PC-9 (cell line): ENCODE data around the gene C1QTNF12. TPM values are rescaled to one million over a fixed set of nuclear protein-coding genes. Genes with fewer than 3 reads are reported as not detected.
"Not testable (repeated sequence)": the region's sequence is repeated elsewhere in the genome, so short reads cannot be mapped to it uniquely, and the experiment has no call there.

Experiments
- BruUV-seq: library from RNA; stranded (reverse); fragments of 400-500 nt; replicated peaks from 2 replicates; lab custom pipeline; 2021; lab: Mats Ljungman, UMichigan
- CTCF ChIA-PET: fragments of 300-600 bp; sonication (Branson Sonifier 250); formaldehyde crosslinking; loops from one replicate; lab custom pipeline; 2022; ENCODE audit warnings: antibody characterized with exemption; lab: Charles Lee
- POLR2A ChIA-PET: fragments of 300-600 bp; sonication (Branson Sonifier 250); formaldehyde crosslinking; loops from one replicate; lab custom pipeline; 2022; ENCODE audit warnings: antibody characterized with exemption; ENCODE audit not compliant: unreplicated experiment; lab: Charles Lee
- DNase-seq, 2 experiments: peaks; one replicate each; pipeline versions ENCODE4 v3.0.0 to v3.0.0-alpha.2; 2015 to 2022; ENCODE audit warnings: mixed read lengths in 1 of 2
- H2AFZ ChIP-seq: fragments of 200-600 bp; sonication (generic); 2 replicates; pipeline ENCODE4 v1.8.1; 2017; ENCODE audit warnings: antibody characterized with exemption
- H3F3A ChIP-seq: fragments of 200-600 bp; sonication (generic); 2 replicates; pipeline ENCODE4 v1.8.1; 2017; ENCODE audit warnings: antibody characterized with exemption, mild to moderate bottlenecking, low read depth; ENCODE audit not compliant: insufficient read depth
- H3K27ac ChIP-seq: fragments of 200-600 bp; sonication (generic); 2 replicates; pipeline ENCODE4 v1.6.1; 2016; ENCODE audit warnings: mixed run types
- H3K27me3 ChIP-seq: fragments of 200-600 bp; sonication (generic); 2 replicates; pipeline ENCODE4 v1.6.1; 2016; ENCODE audit warnings: low read depth, mixed run types; ENCODE audit not compliant: insufficient read depth
- H3K36me3 ChIP-seq: fragments of 200-600 bp; sonication (generic); 2 replicates; pipeline ENCODE4 v1.6.1; 2016; ENCODE audit warnings: low read depth, mixed run types
- H3K4me1 ChIP-seq: fragments of 200-600 bp; sonication (generic); replicated peaks from 2 replicates; pipeline ENCODE4 v1.6.1; 2016; ENCODE audit warnings: mixed run types; ENCODE audit not compliant: insufficient read depth
- H3K4me2 ChIP-seq: fragments of 200-600 bp; sonication (generic); 2 replicates; pipeline ENCODE4 v1.6.1; 2017; ENCODE audit warnings: mixed run types
- H3K4me3 ChIP-seq: fragments of 200-600 bp; sonication (generic); 2 replicates; pipeline ENCODE4 v1.6.1; 2016; ENCODE audit warnings: mixed run types
- H3K79me2 ChIP-seq: fragments of 200-600 bp; sonication (generic); 2 replicates; pipeline ENCODE4 v1.6.1; 2017; ENCODE audit warnings: low read depth, mixed run types
- H3K9me2 ChIP-seq: fragments of 200-600 bp; sonication (generic); 2 replicates; pipeline ENCODE4 v1.8.1; 2017; ENCODE audit warnings: mild to moderate bottlenecking; ENCODE audit not compliant: insufficient read depth
- H3K9me3 ChIP-seq: fragments of 200-600 bp; sonication (generic); 2 replicates; pipeline ENCODE4 v1.8.1; 2016; ENCODE audit warnings: low read depth; ENCODE audit not compliant: insufficient read depth
- H4K20me1 ChIP-seq: fragments of 200-600 bp; sonication (generic); 2 replicates; pipeline ENCODE4 v1.8.1; 2017; ENCODE audit not compliant: insufficient read depth
- CTCF ChIP-seq: fragments of 200-600 bp; sonication (generic); conservative IDR thresholded peaks from 2 replicates; pipeline ENCODE4 v1.6.1; 2017; ENCODE audit warnings: mixed run types, antibody characterized with exemption, mild to moderate bottlenecking, moderate library complexity
- EZH2 ChIP-seq: fragments of 200-600 bp; sonication (generic); IDR thresholded peaks from 2 replicates; pipeline ENCODE4 v1.8.0; 2017; ENCODE audit warnings: antibody characterized with exemption, low read depth
- intact Hi-C: fragments of 100-400 bp; cut with micrococcal nuclease; formaldehyde crosslinking; loops from one replicate; pipeline ENCODE4 v1.10.0; 2022; ENCODE audit not compliant: unreplicated experiment
- total RNA-seq: library from RNA; stranded (reverse); gene quantifications from 2 replicates; pipeline ENCODE4 v1.2.3, GENCODE V29; 2021

C1QTNF12 gene
- total RNA-seq, 1 experiment from 2014 or later = 5.2 TPM

- CTCF ChIA-PET = no interaction called here
- no peak overlapping the region for H2AFZ ChIP-seq
- H3K4me1 ChIP-seq = no peaks in the 10 kb centered on the region
- H3K9me3 ChIP-seq = no peaks in the 10 kb centered on the region
- no peaks in the 10 kb centered on the region for H3K79me2 ChIP-seq
- no peaks in the 10 kb centered on the region for H3K36me3 ChIP-seq
- H3K4me3 ChIP-seq = no peak overlapping the region
- BruUV-seq = no TSS peak
- H3K4me2 ChIP-seq = no peak overlapping the region
- peaks cover 16% of the 10 kb centered on the region for H3F3A ChIP-seq
- H4K20me1 ChIP-seq = peaks cover 6% of the 10 kb centered on the region; the same call in 1 of the 2 replicates
- H3K27me3 ChIP-seq = no peaks in the 10 kb centered on the region
- no peak for DNase-seq
- no peak for TF ChIP-seq EZH2
- TF ChIP-seq CTCF = no peak
- intact Hi-C loops = no loop called here
- POLR2A ChIA-PET = no interaction called here
- H3K9me2 ChIP-seq = no peaks in the 10 kb centered on the region
- no peak overlapping the region for H3K27ac ChIP-seq
Observed at GRCh38 chr1:1253314-1253713, 6.8 kb upstream of the C1QTNF12 start.

GRCh38 chr1:1250786-1251284 is 4.3 kb upstream of the C1QTNF12 start:
- no peaks in the 10 kb centered on the region for H4K20me1 ChIP-seq
- H3K4me3 ChIP-seq = no peak overlapping the region
- no peaks in the 10 kb centered on the region for H3K9me2 ChIP-seq
- H3K79me2 ChIP-seq = no peaks in the 10 kb centered on the region
- no peak overlapping the region for H3K4me2 ChIP-seq
- peaks cover 12% of the 10 kb centered on the region; the same call in 1 of the 2 replicates for H3F3A ChIP-seq
- H3K27me3 ChIP-seq = no peaks in the 10 kb centered on the region
- no peaks in the 10 kb centered on the region for H3K9me3 ChIP-seq
- H3K4me1 ChIP-seq = no peaks in the 10 kb centered on the region
- H2AFZ ChIP-seq = no peak overlapping the region
- no TSS peak for BruUV-seq
- TF ChIP-seq CTCF (no peak), EZH2 (no peak)
- POLR2A ChIA-PET = no interaction called here
- DNase-seq = no peak
- no peak overlapping the region for H3K27ac ChIP-seq
- intact Hi-C loops = no loop called here
- H3K36me3 ChIP-seq = no peaks in the 10 kb centered on the region
- CTCF ChIA-PET = no interaction called here

- H3K9me3 ChIP-seq, H3K36me3 ChIP-seq, H3K4me2 ChIP-seq, H3K79me2 ChIP-seq, H3K27me3 ChIP-seq, DNase-seq, H2AFZ ChIP-seq, BruUV-seq, H3K27ac ChIP-seq, H4K20me1 ChIP-seq, intact Hi-C loops, H3K4me1 ChIP-seq, H3K9me2 ChIP-seq, POLR2A ChIA-PET, H3K4me3 ChIP-seq, CTCF ChIA-PET: not testable (repeated sequence)
- peaks cover 12% of the 10 kb centered on the region; the same call in 1 of the 2 replicates for H3F3A ChIP-seq
Observed at GRCh38 chr1:1248009-1248913, 1.7 kb upstream of the C1QTNF12 start.
